ENCODE results near the gene CDC25B. TPM values are rescaled to one million over a fixed set of nuclear protein-coding genes. Genes with fewer than 3 reads are reported as not detected.

The CDC25B gene
- total and polyA plus RNA-seq, 2 of the 13 experiments (the other 11 are each of a cell fraction or from before 2014, with no cell fraction given) = 14.5 to 19.4 TPM

DNA sequence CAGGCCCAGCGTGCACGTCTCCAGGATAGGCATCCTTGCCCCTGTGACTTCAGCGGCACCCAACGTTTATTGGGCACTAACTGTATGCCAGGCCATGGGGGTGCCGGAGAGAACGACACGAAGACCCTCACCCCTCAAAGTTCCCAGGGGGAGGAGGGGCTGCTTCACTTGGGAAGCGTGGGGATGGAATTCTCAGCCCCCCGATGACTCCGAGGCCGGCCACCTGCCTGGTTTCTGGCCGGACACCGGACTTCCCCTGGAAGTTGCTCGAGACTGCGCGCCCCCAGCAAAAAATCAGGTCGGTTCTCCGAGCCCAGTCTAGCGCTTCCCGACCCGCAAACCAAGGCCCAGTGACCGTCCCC lies 50.2 kb downstream of the CDC25B start (continued):
- TF ChIP-seq ZNF563 (CRISPR knock-in tag; IDR thresholded peaks at IDR 0.05) (peak; percentile 30; the same call in 1 of the 2 replicates), MAZ (IDR thresholded peaks at IDR 0.05; ENCODE audit: borderline replicate concordance, low read depth, low read length) (no peak), MAZ (CRISPR knock-in tag; IDR thresholded peaks at IDR 0.05; ENCODE audit: low read depth) (no peak), ZBTB7B (CRISPR knock-in tag; IDR thresholded peaks at IDR 0.05) (no peak; the same call in 1 of the 2 replicates), MTA3 (CRISPR knock-in tag; IDR thresholded peaks at IDR 0.05) (no peak), SOX13 (IDR thresholded peaks at IDR 0.05) (no peak), SOX13 (CRISPR knock-in tag; conservative IDR thresholded peaks at IDR 0.05 in 1 of 2, IDR thresholded peaks at IDR 0.05 in 1 of 2) (0 out of 4 replicates have a peak, but pooled peaks of 1 of the 2 experiments have one; percentile 49), BRF2 (CRISPR knock-in tag; IDR thresholded peaks at IDR 0.05) (no peak), DRAP1 (CRISPR knock-in tag; IDR thresholded peaks at IDR 0.05) (no peak), KDM6A (CRISPR knock-in tag; IDR thresholded peaks at IDR 0.05; ENCODE audit: low read depth) (no peak), SCMH1 (CRISPR knock-in tag; IDR thresholded peaks at IDR 0.05; ENCODE audit: borderline replicate concordance) (no peak), ZNF816 (CRISPR knock-in tag; IDR thresholded peaks at IDR 0.05; ENCODE audit: borderline replicate concordance) (no peak), SRSF1 (optimal IDR thresholded peaks at IDR 0.05; ENCODE audit: low read depth, low read length) (peak; percentile 11), MLXIP (CRISPR knock-in tag; IDR thresholded peaks at IDR 0.05; ENCODE audit: borderline replicate concordance) (no peak), NFE2L1 (CRISPR knock-in tag; IDR thresholded peaks at IDR 0.05; ENCODE audit: borderline replicate concordance) (no peak), EZH2 (conservative IDR thresholded peaks at IDR 0.05; ENCODE audit: low read depth, low read length) (no peak), FOXC1 (CRISPR knock-in tag; IDR thresholded peaks at IDR 0.05; ENCODE audit: borderline replicate concordance) (peak; percentile 67; the same call in 1 of the 2 replicates), TRIM24 (CRISPR knock-in tag; IDR thresholded peaks at IDR 0.05) (no peak), ZNF839 (CRISPR knock-in tag; IDR thresholded peaks at IDR 0.05; ENCODE audit: borderline replicate concordance) (no peak)
- TF ChIP-seq, protein P1, sequence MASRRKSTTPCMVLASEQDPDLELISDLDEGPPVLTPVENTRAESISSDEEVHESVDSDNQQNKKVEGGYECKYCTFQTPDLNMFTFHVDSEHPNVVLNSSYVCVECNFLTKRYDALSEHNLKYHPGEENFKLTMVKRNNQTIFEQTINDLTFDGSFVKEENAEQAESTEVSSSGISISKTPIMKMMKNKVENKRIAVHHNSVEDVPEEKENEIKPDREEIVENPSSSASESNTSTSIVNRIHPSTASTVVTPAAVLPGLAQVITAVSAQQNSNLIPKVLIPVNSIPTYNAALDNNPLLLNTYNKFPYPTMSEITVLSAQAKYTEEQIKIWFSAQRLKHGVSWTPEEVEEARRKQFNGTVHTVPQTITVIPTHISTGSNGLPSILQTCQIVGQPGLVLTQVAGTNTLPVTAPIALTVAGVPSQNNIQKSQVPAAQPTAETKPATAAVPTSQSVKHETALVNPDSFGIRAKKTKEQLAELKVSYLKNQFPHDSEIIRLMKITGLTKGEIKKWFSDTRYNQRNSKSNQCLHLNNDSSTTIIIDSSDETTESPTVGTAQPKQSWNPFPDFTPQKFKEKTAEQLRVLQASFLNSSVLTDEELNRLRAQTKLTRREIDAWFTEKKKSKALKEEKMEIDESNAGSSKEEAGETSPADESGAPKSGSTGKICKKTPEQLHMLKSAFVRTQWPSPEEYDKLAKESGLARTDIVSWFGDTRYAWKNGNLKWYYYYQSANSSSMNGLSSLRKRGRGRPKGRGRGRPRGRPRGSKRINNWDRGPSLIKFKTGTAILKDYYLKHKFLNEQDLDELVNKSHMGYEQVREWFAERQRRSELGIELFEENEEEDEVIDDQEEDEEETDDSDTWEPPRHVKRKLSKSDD (CRISPR knock-in tag; IDR thresholded peaks at IDR 0.05; ENCODE audit: low read depth) = no peak
- TF ChIP-seq, protein P2, sequence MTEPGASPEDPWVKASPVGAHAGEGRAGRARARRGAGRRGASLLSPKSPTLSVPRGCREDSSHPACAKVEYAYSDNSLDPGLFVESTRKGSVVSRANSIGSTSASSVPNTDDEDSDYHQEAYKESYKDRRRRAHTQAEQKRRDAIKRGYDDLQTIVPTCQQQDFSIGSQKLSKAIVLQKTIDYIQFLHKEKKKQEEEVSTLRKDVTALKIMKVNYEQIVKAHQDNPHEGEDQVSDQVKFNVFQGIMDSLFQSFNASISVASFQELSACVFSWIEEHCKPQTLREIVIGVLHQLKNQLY (CRISPR knock-in tag; IDR thresholded peaks at IDR 0.05) = no peak
- TF ChIP-seq, protein P3, sequence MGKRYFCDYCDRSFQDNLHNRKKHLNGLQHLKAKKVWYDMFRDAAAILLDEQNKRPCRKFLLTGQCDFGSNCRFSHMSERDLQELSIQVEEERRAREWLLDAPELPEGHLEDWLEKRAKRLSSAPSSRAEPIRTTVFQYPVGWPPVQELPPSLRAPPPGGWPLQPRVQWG (CRISPR knock-in tag; IDR thresholded peaks at IDR 0.05; ENCODE audit: borderline replicate concordance, low read depth) = no peak

Data from HepG2 (cell line).